HG02759 (cell line): ENCODE measurements around the gene PTH1R.
"Not testable (repeated sequence)": the region's sequence is repeated elsewhere in the genome, so short reads cannot be mapped to it uniquely, and the experiment has no call there.

Source experiments
- ATAC-seq: cut with Tn5 transposase; IDR thresholded peaks from one replicate; pipeline ENCODE4 v1.9.1; 2021; ENCODE audit warnings: mild to moderate bottlenecking, moderate library complexity; ENCODE audit not compliant: unreplicated experiment

The PTH1R gene

DNA sequence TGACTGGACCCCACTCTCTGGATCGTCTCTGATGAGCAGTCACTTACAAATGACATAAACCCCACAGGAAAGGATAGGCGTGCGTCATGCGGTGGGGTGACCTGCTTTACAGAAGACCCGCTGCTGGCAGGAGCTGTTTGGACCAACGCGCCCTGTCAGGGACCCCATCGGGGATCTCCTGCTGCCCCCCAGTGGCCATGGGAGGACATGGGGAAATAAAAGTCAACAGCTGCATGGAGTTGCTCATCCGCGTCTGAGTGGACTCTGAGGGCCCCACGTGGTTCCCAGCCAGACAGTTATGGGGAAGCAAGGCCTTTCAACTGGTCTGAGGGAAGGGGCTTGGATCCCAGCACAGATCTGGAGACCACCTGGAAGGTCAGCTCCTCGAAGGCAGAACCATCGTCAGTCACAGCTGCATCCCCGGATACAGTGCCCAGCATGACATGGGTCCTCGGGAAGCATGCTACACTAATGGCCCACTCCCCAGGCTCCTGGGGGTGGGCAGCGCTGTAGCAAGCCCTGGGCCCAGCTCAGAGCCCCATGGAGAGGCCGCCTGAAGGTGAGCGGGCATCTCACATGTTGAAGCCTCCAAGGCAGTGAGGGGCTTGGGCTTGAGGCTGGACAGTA, 32.1 kb downstream of the PTH1R start:
- peak; percentile 81 for ATAC-seq

DNA sequence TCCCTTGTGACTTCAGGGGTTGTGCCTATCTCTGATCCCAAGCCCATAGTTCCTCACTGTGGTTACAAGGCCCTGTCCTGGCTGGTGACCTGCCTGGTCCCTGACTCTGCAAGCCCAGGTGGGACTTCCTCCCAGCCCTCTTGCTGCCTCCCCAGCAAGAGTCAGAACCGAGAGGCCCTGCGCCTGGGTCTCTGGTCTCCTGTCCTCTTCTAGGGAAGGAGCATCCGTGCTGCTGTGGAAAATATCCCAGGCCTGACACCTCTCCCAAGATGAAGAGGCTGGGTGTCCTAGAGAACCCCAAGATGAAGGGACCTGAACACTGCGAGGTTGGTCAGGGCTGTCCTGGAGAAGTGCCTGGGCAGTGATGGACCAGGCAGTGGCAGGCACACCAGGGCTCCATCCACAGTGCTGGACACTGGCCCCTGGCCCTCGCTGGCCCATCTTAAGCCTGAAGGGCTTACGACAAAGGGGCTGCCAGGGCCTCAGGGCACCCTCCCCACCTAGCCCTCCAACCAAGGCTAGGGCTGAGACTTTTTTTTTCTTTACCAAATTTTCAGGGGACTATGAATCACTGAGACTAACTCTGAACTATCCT, 32.7 kb downstream of the PTH1R start:
- no peak for ATAC-seq

DNA sequence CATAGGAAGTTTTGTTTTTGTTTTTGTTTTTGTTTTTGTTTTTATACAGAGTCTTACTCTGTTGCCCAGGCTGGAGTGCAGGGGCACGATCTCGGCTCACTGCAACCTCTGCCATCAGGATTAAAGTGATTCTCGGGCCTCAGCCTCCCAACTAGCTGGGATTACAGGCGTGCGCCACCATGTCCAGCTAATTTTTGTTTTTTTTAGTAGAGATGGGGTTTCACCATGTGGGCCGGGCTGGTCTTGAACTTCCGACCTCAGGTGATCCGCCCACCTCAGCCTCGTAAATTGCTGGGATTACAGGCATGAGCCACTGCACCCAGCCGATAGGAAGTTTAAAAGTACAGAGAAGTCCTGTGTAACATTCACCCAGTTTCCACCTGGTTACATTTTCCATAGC, 33.4 kb downstream of the PTH1R start:
- ATAC-seq, result not testable (repeated sequence)

DNA sequence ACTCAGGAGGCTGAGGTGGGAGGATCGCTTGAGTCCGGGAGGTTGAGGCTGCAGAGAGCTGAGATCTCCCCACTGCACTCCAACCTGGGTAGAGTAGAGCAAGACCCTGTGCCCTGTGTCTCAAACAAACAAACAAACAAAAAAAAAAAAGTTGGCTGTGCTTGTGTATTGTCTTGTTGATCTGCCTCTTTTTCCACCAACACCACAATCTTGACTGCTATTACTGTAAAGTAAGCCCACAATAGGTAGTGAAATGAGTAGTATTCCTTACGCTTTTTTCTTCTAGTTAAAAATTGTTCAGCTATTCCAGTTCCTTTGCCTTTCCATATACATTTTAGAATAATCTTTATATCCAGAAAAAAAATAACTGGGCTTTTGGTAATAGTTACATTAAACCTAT, 35.5 kb downstream of the PTH1R start:
- ATAC-seq, result no peak

DNA sequence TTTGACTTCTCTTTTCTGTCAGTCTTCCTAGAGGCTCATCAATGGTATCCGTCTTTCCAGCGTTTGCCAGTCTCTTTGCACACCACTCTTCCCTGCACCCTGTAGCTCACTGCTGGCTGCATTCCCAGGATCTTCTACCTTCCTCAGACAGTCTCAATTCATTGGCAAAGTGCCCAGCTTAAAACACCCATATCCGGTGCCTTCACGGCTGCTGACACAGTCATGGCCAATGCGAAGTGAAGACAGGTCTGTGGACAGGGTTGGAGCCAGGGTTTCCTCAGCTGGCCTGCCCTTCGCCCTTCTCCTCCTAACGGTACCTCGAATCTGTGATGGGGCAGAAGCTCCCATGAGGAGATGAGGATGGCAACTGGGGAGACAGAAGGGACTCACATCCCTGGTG, 36.1 kb downstream of the PTH1R start:
- ATAC-seq, result no peak

DNA sequence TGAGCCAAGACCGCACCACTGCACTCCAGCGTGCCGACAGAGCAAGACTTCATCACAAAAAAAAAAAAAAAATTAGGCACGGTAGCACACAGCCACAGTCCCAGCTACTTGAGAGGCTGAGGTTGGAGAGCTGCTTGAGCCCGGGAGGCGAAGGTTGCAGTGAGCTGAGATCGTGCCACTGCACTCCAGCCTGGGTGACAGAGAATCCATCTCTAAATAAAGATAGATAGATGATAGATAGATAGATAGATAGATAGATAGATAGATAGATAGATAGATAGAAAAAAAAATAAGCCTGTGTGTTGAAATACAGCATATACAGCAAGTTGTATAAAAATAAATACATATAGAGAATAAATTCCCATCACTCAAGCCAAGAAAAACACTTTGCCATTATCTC, 37.3 kb downstream of the PTH1R start:
- no peak for ATAC-seq

DNA sequence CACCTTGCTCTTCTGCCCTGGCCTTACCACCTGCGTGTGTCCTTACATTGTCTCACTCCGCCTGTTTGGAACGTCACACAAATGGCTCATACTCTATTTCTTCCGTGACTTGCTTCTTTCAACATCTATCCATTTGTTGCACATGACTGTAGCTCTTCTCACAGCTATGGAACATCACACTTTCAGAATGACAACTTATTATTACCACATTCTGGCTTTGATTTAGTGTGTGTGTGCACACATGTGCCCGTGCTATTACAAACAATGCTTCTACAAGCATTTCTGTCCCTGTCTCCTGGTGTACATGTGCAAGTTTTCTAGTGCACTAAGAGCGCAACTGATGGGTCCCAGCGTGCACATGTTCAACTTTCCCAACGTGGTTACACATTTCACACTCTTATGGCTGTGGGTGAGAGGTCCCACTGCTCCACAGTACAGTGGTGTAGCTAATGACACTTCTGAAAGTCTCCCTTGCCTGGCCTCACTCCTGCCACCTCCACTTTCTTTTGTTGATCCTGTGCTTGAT, 37.8 kb downstream of the PTH1R start:
- no peak for ATAC-seq

DNA sequence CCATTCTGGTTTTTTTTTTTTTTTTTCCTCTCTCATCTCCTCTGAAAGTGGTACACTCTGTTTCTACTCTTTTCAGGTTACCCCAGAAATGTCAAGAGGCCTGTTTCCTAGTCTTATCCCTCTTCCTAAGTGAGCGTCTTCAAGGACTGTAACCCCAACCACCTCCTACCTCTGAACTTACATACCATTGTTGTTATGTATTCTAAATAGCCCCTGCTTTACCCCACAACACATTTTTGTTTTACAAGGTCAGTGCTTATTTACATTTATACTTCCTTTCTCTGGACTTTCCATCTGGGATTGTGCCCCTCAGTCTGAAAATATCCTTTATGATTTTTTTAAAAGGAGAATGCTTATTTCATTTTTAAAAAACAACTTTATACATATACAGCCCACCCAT, 38.8 kb downstream of the PTH1R start:
- ATAC-seq, result no peak

DNA sequence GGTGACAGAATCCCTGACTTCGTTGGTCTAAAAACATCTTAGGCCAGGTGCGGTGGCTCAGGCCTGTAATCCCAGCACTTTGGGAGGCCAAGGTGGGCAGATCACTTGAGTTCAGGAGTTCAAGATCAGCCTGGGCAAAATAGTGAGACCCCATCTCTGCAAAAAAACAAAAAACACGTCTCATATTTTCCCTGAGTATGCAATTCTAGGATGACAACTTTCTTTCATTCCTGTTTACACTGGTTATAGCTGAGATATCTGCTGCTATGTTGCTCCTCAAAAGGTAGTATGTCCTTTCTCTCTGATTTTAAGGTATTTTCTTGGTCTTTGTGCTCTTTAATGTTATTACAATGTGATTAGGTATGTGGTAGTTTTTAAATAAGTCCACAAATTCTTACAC, 39.3 kb downstream of the PTH1R start:
- no peak for ATAC-seq

DNA sequence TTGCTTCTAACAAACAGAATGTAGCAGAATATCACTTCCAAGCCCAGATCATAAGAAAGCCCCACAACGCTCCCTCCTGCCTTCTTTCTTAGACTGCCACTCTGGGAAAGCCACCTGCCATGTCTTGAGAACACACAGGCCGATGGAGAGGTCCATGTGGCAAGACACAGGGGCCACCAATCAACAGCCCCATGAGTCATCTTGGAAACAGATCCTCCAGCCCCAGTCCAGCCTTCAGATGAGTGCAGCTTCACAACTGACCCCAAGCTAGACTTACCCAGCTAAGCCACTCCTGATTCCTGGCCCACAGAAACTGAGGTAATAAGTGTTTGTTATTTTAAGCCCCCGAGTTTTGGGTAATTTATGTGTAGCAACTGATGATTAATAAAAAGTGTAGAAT, 39.7 kb downstream of the PTH1R start:
- ATAC-seq, result no peak

DNA sequence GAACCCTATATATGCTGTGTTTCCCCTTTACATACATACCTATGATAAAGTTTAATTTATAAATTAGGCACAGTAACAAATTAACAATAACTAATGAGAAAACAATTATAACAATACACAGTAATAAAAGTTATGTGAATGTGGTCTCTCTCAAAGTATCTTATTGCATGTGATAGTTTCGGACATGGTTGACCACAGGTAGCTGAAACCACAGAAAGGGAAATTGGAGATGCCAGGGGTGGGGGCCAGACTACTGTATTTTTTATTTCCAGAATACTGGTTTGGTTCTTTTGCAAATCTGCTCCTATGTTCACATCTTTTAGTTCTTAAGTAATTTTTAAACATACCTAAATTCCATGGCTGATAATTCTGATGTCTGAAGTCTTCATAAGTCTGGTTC, 40.7 kb downstream of the PTH1R start:
- no peak for ATAC-seq

DNA sequence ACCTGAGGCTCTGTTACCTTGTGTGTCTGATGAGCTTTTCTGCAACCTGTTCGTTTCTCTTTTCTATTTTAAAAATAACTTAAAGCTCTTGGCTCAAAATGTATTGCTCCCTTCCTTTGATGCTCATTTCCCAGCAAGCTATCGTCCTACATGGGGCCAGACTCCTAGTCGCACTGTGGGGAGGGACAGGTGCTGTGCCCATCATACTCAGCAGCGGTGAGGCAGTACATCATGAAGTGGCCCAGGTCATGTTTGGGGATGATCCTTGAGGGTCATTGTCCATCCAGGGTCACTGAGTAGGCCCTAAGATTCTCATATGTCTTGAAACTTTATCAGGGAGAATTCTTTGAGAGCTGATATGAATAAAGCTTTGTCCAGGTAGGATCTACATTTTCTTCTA, 41.1 kb downstream of the PTH1R start:
- ATAC-seq, result no peak

DNA sequence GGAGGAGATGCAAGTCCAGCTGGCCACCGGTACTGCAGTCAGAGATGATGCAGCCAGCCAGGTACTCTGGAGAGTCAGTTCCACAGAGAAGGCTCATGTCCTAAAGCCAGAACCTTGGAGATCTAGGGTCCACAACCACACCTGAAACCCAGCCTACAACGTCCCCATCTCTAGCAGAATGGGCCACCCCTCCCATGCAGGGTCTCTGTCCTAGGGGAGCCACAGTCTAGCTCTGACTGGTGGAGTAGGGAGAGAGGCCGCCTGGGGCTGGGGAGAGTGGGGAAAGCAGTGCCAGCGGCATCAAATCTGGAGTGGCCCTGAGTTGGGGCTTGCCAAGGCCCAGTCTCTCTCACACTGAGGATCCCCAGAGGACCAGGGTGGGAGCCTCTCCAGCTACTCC, 43.5 kb downstream of the PTH1R start:
- no peak for ATAC-seq

DNA sequence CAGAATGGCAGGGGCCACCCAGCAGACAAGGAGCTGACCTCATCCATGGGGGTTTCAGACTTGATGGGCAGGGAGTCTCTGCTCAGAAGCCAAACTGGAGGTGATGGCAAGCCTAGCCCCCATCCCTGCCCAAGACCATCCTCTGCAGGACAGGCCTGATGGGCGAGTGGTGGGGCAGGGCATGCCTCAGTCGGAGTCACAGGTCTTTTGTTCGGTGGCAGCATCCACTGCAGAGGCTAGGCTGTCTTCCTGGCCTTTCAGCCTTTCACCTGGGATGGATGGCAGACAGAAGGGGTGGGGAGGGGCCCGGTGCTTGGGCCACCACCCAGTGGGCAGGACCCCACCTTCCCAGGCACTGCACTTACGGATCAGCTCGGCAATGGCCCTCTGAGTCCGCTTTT, 44.4 kb downstream of the PTH1R start:
- ATAC-seq, result no peak

DNA sequence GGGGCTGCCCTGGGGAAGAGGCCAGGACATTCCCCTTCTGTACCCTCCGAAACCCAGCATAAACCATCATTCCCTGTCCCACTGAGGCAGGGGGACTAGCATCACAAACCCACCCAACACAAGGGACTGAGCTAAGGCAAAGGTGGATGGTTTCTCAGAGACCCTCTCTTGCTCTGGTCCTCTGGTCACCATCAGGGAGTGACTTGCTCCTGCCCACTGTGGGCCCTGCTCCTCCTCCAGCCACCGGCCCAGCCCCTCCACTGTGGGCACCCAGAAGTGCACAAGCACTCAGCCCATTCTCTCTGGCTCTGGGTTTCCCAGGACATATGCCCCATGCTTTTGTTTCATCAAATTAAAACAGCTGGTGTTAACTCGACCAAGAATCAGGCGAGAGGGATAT, 44.9 kb downstream of the PTH1R start:
- no peak for ATAC-seq

DNA sequence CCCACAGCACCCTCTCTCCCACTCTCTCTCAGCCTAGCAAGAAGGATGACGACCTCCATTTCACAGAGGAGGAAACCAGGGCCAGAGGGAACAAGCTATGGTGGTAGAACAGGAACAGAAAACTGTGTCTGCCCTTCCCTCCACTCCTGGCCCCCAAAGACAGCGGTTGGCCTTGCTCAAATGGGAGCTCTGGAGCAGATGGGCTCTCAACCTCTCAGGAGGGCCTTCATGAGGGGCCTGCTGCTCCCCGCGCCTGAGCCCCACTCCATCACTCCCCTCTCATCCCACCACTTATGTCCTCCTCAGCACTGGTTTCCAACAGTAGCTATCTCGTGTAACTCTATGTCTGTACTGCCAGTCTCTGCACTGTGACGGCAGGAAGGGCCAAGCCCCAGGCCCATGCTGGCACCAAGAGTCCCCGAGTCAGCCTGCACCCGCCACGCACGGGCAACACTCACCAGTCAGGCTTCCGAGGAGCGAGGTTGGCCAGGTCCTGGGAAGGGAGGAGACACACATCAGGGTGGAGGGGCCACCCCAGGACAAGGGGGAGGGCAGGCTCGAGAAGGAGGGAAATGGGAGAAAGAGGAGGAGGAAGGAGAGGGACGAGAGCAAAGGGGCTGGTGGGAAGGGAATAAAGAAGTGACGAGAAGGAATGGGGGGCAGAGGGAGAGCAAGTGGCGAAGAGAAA, 45.5 kb downstream of the PTH1R start:
- no peak for ATAC-seq

DNA sequence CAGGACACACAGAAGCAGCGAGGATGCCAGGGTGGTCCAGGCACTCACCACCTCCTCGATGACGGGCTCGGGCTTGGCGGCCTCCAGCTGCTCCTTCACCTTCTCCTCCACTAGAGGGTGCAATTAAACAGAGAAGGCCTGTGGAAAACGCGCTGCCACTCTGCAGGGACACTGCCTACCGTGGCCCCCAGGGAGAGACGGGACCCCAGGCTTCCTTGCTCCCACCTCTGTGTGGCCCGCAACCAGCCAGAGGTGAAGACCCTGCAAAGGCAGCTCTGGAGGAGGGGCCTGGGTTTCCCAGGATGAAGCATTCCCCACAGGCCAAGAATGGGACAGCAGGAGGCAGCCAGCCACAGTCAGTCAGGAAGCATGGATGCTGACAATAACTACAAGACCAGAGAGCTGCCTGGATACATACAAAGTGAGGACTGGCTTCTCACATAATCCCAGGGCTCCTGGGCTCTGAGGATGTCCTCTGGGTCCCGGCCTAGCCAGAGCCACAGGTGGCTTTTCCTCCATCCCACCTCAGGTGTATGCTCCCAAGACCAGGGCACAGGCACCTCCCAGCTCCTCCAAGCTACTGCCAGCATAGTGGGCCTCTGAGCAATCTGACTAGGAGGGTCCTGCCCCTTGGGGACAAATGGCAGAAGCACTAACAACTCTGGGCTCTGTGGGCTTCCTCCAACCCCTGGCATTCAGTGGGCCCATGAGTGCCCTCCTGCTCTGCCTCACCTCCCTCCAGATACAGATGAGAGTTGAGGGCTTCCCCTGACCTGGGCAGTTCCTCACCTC, 46.2 kb downstream of the PTH1R start:
- ATAC-seq, result no peak

DNA sequence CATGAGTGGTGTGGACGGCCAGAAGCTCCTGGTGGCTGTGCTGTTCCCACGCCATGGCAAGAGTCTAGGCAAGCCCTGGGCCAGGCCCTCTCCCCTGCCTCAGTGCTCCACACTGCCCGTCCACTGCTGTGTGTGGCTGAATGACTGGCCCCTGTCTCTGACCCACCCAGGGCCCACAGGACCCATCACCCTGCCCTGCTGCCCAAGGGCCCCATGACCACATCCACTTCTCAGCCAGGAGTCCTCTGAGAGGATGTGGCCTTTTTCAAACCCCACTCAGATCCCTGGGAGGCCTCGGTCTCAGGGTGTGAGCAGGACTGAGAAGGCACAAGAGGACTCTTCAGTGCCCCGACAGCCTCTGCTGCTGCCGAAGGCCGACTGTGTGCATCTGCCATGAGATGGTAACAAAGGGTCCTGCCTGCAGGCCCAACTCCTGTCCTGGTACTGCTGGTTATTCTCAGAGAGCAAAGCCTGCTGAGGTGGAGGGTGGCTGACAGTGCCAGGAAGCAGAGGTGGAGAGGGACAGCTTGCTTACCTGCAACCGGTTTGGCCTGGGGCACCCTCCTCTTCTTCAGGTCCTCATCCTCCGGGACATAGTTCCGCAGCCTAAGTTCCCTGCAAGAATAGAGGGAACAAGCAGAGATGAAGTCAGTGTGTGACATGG, 47.5 kb downstream of the PTH1R start:
- ATAC-seq, result no peak

DNA sequence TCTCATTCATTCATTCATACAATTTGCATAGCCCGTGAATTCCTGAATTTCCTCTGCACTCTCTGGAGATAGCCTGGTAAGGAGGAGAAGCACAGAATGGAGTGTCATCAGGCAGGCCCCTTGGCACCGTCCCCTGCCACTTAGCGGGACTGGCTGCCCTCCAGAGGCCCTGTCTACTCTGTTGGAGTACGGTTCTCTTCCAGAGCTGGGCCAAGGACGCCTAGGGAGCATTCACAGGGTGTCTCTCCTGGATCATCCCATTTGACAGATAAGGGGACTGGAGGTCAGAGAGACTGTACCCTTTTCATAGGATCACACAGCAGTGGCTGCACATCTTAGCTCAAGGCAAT, 48.0 kb downstream of the PTH1R start:
- no peak for ATAC-seq

DNA sequence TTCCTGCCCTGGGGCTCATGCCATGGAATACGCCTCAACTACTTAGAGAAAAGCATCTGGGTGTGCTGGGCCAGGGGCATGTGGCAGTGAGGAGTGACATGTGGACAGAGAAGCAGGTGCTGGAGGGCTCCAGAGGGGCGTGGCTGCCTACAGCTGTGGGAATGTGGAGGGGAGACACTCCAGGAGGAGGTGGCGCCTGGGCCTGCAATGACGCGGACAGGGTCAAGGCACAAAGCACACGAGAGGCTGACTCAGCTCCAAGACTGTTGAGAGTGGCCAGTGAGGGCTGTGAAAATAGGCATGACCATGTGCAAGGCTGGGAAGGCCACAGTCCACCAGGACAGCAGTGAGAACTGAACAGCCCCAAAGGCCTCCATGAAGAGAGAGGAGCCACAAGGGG, 48.5 kb downstream of the PTH1R start:
- no peak for ATAC-seq

DNA sequence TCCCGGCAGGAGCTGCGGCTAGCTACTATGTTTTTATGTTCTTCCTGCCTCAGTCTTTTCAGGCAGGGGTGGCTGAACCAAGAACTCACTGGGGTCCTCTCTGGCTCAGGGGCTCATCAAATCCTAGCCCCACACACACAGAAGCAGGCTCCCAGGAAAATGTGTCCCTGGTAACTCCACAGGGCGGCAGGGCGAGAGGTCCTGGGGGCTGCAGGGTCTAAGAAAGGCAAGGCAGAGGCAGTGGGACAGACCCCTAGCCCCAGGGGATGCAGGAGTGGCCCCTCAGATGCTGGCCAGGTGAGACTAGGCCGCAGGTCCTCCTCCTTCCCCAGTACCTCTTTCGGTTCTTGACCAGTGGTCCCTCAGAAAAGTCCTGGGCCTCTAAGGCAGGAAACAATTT, 48.9 kb downstream of the PTH1R start:
- no peak for ATAC-seq
